Neural crest cell (in vitro differentiated cells): ENCODE data around the gene ITPR1. TPM values are rescaled to one million over a fixed set of nuclear protein-coding genes. Genes with fewer than 3 reads are reported as not detected.
"Not testable (repeated sequence)": the region's sequence is repeated elsewhere in the genome, so short reads cannot be mapped to it uniquely, and the experiment has no call there.

Experiments
- DNase-seq: peaks from one replicate; pipeline ENCODE4 v3.0.0; 2021; ENCODE audit warnings: low read depth, mixed read lengths, low spot score
- H3K27ac Mint-ChIP-seq: one replicate; pipeline ENCODE4 v1.8.0; 2021; ENCODE audit warnings: mild to moderate bottlenecking, mixed read lengths; ENCODE audit not compliant: unreplicated experiment
- H3K27me3 Mint-ChIP-seq: 2 replicates; pipeline ENCODE4 v1.8.0; 2021; ENCODE audit warnings: low read depth, mild to moderate bottlenecking, mixed read lengths
- H3K36me3 Mint-ChIP-seq: 2 replicates; pipeline ENCODE4 v1.8.0; 2021; ENCODE audit warnings: low read depth, mild to moderate bottlenecking, mixed read lengths
- H3K4me1 Mint-ChIP-seq: 2 replicates; pipeline ENCODE4 v1.8.0; 2021; ENCODE audit warnings: mixed read lengths
- H3K4me3 Mint-ChIP-seq: one replicate; pipeline ENCODE4 v1.8.0; 2021; ENCODE audit warnings: mild to moderate bottlenecking, mixed read lengths
- H3K9me3 Mint-ChIP-seq: 2 replicates; pipeline ENCODE4 v1.8.0; 2021; ENCODE audit warnings: mixed read lengths
- CTCF ChIP-seq: fragments of 200-600 bp; sonication (generic); conservative IDR thresholded peaks from 2 replicates; pipeline ENCODE4 v1.5.0; 2021; ENCODE audit warnings: antibody characterized with exemption, mild to moderate bottlenecking
- long read RNA-seq: library from polyadenylated mRNA; unstranded; transcript quantifications from one replicate; pipeline ENCODE4 v2.0.0, GENCODE V29; 2020
- total RNA-seq: library from RNA; stranded (reverse); gene quantifications from 2 replicates; pipeline ENCODE4 v1.2.1, GENCODE V29; 2021

The ITPR1 gene
- 4.8 and 6.6 TPM in 2 replicates for total RNA-seq
- long read RNA-seq, partial matches to known transcripts = 1 of 2 reads
- long read RNA-seq, other reads (novel, unspliced or antisense) = 1 of 2 reads

DNA sequence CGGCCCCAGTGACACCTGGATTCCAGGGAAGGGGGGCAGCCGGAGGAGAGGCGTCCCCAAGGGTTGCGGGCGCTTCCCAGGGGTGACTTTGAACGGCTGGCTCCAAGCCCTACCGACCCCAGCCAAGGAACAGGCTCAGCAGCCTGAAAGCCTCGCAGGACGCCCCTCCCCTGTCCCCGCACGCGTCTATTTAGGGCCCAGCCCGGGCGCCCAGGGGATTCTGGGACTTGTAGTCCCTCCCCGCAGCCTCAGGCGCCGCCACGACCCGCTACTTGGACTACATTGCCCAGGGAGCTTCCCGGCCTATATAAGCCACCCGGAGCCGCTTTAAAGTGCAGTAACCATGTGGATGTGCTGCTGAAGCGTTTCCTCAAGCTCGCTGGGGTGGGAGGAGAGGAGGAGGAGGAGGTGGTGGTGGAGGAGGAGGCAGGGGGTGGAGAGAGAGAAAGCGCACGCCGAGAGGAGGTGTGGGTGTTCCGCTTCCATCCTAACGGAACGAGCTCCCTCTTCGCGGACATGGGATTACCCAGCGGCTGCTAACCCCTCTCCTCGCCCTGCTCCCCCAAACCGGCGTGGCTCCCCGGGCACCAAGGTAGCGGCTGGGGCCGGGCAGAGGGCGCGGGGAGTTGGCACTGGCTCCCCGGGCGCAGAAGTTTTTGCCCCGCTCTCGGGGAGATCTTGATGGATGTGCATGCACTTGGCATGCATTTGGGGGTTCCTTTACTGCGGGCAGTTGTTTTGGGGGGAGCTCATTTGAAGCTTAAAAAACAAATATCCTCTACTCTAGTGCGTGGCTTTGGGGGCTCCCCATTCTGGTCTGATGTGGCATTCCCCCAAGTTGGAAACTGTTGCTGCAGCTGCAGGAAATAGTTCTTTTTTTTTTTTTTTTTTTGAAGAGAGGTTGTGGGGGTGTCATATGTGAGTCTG is at the start of gene ITPR1:
Gene ITPR1, plus strand, starts transcription at position 335 of the 927 bp plus-strand sequence. CDS start 23,144 bp downstream, outside the sequence.
- peaks cover 74% of the 10 kb centered on the region for H3K27me3 Mint-ChIP-seq
- peaks cover 12% of the 10 kb centered on the region for H3K4me1 Mint-ChIP-seq
- peak; percentile 97 for DNase-seq
- H3K27ac Mint-ChIP-seq = peak within 1 kb of the TSS; percentile 21
- no peaks in the 10 kb centered on the region for H3K9me3 Mint-ChIP-seq
- no peaks in the 10 kb centered on the region for H3K36me3 Mint-ChIP-seq
- TF ChIP-seq CTCF = no peak
- H3K4me3 Mint-ChIP-seq = peak within 1 kb of the TSS; percentile 97

DNA sequence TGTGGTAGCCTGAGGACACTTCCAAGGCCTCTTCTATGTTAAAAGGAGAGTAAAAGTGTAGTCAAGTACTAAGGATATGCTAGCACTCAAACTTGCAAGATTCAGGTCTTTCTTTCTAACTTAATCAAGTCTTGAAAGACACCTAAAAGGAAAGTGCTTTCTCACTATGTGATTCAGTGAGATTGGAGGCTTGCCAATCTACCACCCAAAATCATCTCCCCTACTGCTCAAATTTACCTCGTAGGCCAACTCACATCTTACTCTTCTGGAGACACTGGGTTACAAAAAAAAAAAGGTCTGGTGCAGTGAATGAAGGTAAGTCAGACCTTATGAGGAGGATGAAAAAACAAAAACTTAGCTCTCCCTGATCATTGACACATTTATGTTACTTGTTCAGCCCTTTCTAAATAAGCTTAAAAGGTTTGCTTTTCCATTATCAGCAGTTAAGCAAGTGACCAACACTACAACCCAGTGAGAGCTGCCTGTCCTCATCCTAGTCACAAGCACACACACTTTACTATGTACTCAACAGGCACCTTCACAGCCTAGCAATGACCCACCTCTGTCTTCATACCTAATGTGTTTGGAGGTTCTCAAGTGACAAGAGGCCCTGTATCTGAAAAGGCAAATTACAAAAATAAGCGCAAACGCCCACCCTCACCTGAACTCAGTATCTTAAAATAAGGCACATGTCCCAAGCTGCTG is 45.7 kb upstream of the ITPR1 start:
- Mint-ChIP-seq H3K4me1 (no peaks in the 10 kb centered on the region), H3K27ac (peak overlapping the region; percentile 6), H3K9me3 (no peaks in the 10 kb centered on the region)

GRCh38 chr3:4448187-4448586 is 45.0 kb upstream of the ITPR1 start:
- no peak overlapping the region for H3K4me3 Mint-ChIP-seq
- H3K27me3 Mint-ChIP-seq = no peaks in the 10 kb centered on the region
- H3K27ac Mint-ChIP-seq = no peak overlapping the region
- H3K36me3 Mint-ChIP-seq = peaks cover 2% of the 10 kb centered on the region
- no peaks in the 10 kb centered on the region for H3K4me1 Mint-ChIP-seq
- no peak for TF ChIP-seq CTCF
- no peak for DNase-seq
- no peaks in the 10 kb centered on the region for H3K9me3 Mint-ChIP-seq

More for the DNA sequence above, 45.7 kb upstream of the ITPR1 start:
- DNase-seq = no peak
- Mint-ChIP-seq H3K27me3 (no peaks in the 10 kb centered on the region), H3K4me3 (no peak overlapping the region), H3K36me3 (peaks cover 4% of the 10 kb centered on the region)
- no peak for TF ChIP-seq CTCF

DNA sequence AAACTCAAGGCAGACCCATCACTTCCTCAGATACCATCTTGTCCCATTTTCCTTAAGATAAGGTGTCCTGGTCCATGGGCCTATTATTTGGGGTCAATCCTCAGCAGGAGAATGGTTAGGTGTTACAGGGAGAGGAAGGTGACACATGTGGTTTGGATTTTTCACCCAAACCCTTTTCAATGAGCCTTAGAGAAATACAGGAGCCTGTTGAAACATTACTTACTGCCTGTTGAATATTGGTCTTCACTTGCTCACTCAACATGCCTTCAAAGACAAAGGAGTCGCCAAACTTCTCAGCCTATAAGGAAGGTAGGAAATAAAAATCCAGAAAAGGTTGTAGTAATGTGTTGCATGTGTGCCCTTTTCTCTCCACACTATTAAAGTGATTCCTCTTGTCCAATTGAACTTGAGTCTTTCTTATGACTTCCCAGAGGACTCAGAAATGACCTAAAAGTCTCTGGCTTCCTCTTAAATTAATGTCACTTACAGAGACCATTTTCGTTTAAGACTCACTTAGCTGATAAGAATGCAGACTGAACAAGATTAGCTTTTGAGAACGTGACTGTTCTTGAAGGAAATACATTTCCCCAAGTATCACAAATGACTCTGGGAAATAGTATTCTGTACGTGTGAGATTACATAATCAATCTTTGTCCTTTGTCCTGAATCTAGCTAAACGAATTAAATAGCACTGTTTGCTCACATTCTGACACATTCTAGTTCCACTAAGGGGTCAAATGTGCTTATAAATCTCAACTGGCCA is 43.9 kb upstream of the ITPR1 start:
- Mint-ChIP-seq H3K9me3 (no peaks in the 10 kb centered on the region), H3K36me3 (peaks cover 2% of the 10 kb centered on the region), H3K27ac (no peak overlapping the region), H3K4me1 (no peaks in the 10 kb centered on the region), H3K27me3 (no peaks in the 10 kb centered on the region), H3K4me3 (no peak overlapping the region)
- no peak for TF ChIP-seq CTCF
- DNase-seq = no peak

- Mint-ChIP-seq H3K4me3 (no peak overlapping the region), H3K27me3 (no peaks in the 10 kb centered on the region), H3K9me3 (peaks cover 2% of the 10 kb centered on the region), H3K36me3 (peaks cover 2% of the 10 kb centered on the region), H3K4me1 (no peaks in the 10 kb centered on the region), H3K27ac (no peak overlapping the region)
- no peak for TF ChIP-seq CTCF
- DNase-seq = no peak
Observed at GRCh38 chr3:4454142-4454541, 39.0 kb upstream of the ITPR1 start.

DNA sequence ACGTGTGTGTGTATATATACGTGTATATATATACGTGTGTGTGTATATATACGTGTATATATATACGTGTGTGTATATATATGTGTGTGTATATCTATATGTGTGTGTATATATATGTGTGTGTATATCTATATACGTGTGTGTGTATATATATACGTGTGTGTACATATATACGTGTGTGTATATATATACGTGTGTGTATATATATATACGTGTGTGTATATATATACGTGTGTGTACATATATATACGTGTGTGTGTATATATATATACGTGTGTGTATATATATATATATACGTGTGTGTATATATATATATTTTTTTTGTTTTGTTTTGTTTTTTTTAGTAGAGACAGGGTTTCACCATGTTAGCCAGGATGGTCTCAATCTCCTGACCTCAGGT is 36.4 kb upstream of the ITPR1 start:
- DNase-seq, H3K27me3 Mint-ChIP-seq, H3K4me3 Mint-ChIP-seq, H3K4me1 Mint-ChIP-seq, H3K36me3 Mint-ChIP-seq, H3K27ac Mint-ChIP-seq, H3K9me3 Mint-ChIP-seq: not testable (repeated sequence)
